Measurements from ENCODE around the gene ACADL.

Gene ACADL

DNA sequence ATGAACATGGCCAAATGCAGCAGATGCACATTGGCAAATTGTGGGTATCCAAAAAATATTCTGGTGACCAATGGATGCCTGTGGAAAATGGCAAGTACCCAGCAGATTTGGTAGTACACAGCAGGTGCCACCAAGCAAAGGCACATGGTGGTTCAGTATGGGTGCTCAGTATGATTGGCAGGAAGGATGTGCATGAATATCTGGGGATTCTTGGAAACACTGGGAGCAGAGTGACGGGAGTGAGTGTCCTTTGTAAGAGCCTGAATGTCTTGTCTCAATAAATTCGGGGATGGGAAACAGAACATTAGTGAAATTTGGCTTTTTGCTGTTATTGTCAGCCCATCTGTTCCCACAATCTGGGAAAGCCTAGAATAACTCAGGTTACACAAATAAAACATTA is 36.8 kb upstream of the ACADL start:
- no peak for DNase-seq (ENCODE audit: low read depth)
- TF ChIP-seq, protein P1, sequence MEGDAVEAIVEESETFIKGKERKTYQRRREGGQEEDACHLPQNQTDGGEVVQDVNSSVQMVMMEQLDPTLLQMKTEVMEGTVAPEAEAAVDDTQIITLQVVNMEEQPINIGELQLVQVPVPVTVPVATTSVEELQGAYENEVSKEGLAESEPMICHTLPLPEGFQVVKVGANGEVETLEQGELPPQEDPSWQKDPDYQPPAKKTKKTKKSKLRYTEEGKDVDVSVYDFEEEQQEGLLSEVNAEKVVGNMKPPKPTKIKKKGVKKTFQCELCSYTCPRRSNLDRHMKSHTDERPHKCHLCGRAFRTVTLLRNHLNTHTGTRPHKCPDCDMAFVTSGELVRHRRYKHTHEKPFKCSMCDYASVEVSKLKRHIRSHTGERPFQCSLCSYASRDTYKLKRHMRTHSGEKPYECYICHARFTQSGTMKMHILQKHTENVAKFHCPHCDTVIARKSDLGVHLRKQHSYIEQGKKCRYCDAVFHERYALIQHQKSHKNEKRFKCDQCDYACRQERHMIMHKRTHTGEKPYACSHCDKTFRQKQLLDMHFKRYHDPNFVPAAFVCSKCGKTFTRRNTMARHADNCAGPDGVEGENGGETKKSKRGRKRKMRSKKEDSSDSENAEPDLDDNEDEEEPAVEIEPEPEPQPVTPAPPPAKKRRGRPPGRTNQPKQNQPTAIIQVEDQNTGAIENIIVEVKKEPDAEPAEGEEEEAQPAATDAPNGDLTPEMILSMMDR (conservative IDR thresholded peaks at IDR 0.05; ENCODE audit: low read depth, low read length), result no peak
- H3K4me3 ChIP-seq (ENCODE audit: low read depth, low read length), result no peak overlapping the region

DNA sequence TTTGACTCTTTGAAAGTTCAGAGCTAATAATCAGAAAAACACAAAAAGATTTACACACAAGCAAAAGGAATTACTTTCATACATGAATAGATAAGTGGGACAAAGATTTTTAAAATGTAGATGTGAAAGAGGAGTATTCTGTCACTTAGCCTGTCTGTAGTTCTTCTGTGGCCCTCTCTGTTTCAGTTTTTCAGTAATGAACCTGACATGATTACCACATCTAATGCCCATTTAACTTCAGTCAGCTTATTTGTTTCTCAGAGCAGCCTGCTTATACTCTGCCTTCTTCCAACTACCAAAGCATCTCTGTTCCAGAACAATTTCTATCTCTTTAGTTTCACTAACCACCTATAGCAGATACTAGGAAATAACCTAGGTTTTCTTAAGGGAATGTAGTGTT is 34.4 kb upstream of the ACADL start:
- DNase-seq (ENCODE audit: low read depth), result no peak
- TF ChIP-seq, protein P1 (conservative IDR thresholded peaks at IDR 0.05; ENCODE audit: low read depth, low read length), result no peak
- H3K4me3 ChIP-seq (ENCODE audit: low read depth, low read length), result no peak overlapping the region

DNA sequence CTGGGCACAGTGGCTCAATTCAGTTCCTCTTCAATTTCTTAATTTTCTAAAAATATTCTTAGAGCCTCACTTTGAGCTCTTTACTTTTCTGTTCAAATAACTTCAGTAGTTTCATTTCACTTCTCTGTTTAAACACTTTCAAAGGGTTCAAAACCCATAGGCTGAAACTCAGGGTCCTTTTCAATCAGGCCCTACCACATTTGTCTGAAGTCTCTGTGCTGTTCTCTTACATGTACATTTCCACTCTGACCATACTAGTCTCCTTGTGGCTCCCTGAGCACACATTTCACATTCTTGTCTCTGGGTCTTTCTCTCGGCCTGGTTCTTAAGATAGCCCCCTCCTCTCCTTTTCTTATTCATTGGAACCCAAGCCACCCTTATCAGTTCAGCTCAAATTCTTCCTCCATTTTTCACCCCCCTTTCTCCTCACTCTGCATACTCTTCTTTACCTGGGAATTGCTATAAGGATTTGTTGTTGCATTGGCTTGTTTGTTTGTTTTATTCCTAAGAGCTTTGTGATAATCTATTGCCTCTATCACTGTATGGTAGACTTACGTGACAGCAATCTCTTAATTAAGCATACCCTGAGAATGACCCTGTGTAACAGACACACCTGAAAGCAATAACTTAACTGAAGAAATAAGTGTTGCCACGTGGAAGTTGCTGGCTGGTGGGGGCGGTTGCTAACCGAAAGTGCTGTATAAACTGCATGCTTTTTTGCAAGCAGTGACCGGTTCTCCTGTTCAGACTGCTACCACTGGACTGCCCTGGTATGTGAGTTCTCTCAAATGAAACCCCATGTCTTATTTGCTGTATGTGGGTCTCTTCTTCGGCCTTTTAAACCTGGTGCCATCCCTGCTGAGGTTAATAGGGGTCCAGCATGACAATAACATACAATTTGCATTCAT is 27.7 kb upstream of the ACADL start:
- no peak for DNase-seq (ENCODE audit: low read depth)
- TF ChIP-seq, protein P1 (conservative IDR thresholded peaks at IDR 0.05; ENCODE audit: low read depth, low read length), result no peak
- no peak overlapping the region for H3K4me3 ChIP-seq (ENCODE audit: low read depth, low read length)

DNA sequence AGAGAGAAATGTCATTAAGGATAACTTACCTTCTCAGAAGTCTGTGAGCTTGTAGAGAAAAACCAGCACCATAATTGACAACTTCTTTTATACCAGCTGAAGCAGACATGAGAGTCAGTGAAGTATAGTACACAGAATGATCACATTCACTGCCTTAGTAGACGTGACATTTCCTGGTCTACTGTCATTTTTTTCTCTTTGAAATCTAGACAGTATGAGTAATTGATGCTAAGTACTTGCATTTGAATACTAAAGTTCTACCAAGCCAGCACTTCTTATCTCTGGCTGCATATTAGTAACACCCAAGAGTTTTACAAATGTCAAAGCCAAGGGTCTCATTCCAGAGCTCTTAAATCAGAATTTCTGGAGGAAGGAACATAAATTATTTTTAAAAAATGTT is 25.4 kb upstream of the ACADL start:
- no peak overlapping the region for H3K4me3 ChIP-seq (ENCODE audit: low read depth, low read length)
- TF ChIP-seq, protein P1 (conservative IDR thresholded peaks at IDR 0.05; ENCODE audit: low read depth, low read length), result no peak
- peak; percentile 6 for DNase-seq (ENCODE audit: low read depth)

DNA sequence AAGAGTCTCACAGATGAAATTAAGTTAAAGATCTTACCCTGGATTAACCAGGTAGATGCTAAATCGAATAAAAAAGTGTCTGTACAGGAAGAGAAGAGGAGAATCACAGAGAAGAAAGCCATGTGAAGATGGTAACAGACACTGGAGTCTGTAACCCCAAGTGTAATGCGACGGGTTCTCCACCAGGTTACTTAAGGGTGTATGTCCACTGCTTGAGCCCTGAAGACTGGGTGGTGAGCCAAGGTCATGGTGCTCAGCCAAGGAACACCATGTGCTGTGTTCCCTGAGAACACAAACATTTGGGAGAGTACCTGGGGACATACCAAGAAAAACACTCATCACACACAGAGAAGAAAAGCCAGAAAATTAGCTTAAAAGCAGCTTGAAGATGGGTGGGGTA is 8.2 kb upstream of the ACADL start:
- no peak for DNase-seq (ENCODE audit: low read depth)
- TF ChIP-seq, protein P1 (conservative IDR thresholded peaks at IDR 0.05; ENCODE audit: low read depth, low read length), result no peak
- H3K4me3 ChIP-seq (ENCODE audit: low read depth, low read length), result no peak overlapping the region

DNA sequence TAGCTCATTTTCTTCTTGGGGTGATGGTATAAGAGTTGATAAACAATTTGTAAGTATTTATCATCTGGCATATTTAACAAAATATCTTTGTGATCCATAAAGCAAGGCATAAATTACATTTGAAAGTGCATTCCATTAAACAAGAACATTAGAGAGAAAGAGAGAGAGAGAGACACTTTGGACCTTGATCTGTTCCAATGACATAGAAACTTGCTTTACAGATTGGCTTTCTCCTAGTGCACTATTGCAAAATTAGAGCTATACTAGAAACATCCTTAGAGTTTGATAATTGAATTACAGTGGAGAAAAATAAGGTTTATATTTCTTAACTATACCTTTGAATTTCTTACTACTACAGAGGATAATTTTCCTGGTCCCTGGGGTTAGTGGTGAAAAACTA is 5.7 kb upstream of the ACADL start:
- TF ChIP-seq, protein P1 (conservative IDR thresholded peaks at IDR 0.05; ENCODE audit: low read depth, low read length), result no peak

DNA sequence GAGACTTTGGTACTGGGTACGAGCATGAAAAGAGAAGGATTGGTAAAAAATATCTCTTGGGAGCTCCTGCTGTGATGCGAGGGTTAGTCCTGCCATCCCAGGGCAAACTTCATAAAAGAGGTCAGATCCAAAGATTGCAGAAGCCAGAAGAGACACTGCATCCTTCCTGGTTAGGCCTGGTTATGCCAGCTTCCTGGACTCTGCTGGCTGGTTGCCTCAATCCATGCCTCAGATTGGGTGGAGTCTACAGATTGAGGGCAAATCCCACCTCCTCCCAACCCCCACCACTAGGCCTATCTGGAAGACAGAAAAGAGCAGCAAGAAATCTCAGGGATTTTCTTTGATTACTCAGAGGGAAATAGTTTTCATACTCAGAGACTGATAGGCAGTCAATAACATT is 5.3 kb upstream of the ACADL start:
- DNase-seq (ENCODE audit: low read depth), result no peak
- H3K4me3 ChIP-seq (ENCODE audit: low read depth, low read length), result no peak overlapping the region
- TF ChIP-seq, protein P1 (conservative IDR thresholded peaks at IDR 0.05; ENCODE audit: low read depth, low read length), result no peak

More for the DNA sequence above, 5.7 kb upstream of the ACADL start:
- H3K4me3 ChIP-seq (ENCODE audit: low read depth, low read length), result no peak overlapping the region
- DNase-seq (ENCODE audit: low read depth), result no peak
